Measurements from ENCODE around the gene AFMID.
A peak's percentile ranks its signal among the peaks of the same experiment; 100 is the strongest.
"Not testable (repeated sequence)": the region's sequence is repeated elsewhere in the genome, so short reads cannot be mapped to it uniquely, and the experiment has no call there.

AFMID gene

DNA sequence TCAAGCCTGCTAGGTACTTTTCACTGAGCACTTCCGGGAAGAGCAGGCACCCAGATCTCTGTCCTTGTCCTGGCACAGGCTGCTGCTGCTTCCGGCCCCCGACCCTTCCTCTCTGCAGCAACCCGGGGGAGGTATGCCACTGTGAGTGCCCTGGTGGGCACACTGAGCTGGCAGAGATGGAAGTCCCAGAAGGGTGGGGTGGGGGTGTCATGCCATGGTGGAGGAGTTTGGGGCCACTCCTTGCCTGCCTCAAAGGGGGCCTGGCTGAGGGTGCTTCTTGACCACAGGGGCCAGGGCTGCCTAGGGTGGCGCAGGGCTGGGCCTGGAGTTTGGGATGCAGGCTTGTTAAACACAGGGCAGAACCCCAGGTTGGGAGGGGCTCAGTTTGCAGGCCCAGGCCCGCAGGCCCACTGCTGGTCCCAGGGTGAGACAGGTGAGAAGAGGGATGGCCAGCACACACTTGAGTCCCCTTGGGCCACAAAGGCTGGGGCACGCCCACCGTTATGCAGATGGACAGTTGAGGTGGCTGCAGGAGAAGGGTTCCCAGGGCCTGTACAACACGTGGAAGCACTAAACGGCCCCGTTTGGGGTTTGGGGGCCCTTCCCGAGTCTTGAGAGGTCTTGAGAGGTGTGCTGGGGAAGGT is 53.0 kb downstream of the AFMID start:
- DNase-seq: no peak

DNA sequence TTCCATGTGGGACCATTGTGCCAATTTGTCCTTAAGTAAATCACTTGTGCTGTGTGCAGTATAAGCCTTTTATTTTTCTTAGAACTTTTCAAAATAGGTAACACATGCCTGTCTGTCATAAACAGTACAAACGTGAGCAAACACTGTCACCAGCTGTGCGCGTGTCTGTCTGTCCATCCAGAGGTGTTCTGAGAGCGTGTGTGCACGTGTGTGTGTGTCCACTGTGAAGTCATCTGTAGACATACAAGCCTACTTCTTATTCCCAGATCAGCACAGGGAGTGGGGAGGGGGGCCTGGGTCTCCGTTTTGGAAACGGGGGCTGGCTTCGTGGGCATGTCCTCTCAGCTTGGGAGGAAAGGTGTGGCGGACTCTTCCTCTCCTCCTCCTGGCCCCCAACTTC is 53.7 kb downstream of the AFMID start:
- DNase-seq: no peak

- DNase-seq: no peak
Measured at GRCh38 chr17:78241277-78242023, 54.3 kb downstream of the AFMID start.

- no peak for DNase-seq
Measured at GRCh38 chr17:78242024-78242742, 55.0 kb downstream of the AFMID start.

- DNase-seq: no peak
Measured at GRCh38 chr17:78247304-78247703, 60.1 kb downstream of the AFMID start.

DNA sequence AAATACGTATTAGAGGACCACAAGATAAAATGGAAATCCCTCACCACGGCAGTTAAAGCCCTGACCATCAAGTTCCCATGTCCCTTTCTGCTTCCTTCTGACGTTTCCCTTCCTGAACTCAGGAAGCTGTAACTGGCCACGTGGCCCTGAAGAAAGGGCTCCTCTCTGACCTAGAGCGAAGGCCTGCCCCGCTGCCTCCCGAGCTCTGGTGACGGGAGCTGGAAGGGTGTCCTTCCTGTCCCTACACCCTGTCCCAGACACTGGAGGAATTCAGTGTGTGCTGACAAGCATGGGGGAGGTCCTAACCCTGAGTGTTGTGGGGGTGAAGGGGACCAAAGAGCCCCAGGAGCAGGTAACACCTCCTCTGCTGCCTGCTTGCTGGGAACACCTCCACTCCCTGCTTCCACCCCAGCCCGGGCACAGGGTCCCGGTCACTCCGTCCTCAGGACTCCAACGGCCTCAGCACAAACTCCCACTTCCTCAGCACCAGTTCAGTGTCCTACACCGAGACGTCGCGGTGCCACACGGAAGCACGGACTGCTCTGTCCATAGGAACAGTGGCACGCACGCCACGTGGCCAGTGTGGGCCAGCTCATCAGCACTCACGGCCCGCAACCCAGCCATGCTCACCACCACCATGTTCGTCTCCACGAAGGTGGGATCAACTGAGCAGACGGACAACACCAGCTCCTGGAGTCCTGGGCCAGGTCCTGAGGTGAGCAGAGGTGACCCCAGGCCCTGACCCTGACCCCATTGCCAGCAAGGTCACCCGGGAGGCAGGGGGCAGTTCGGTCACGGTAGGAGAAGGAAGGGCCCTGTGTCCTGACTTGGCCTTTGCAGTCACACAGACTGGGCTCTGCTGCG is 61.1 kb downstream of the AFMID start:
- DNase-seq: no peak

DNA sequence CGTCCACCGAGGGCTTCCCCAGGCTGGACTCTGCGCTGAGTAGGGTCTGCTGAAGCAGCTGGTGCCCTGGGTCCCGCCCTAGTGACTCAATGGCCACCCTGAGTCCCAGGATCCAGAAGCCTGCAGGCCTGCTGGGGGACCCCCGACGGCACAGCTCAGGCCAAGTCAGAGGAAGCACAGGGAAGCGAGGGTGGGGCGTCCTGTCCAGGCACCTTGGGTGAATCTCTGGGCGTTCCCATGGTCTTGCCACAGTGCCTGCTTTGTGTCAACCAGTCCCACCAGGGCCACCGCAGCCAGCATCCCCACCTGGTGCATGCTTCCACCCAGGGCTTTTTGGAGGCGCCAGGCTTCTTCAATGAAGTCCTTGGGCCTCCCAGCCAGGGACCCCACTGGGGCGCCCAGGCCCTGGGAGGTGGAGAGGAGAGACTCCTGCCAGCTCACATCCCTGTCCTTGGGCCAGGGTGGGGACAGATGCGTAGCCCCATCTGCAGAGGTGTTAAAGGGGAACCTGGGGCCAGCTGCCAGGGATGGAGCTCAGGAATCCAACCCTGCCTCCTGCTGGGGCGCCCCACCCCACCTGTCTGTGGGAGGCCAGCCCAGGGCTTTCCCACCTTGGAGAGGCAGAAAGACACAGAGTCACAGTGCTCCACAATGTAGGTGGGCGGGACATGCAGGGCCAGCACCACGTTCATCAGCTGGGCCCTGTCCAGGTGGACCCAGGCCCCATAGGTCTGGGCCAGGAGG is 62.1 kb downstream of the AFMID start:
- DNase-seq: no peak

DNA sequence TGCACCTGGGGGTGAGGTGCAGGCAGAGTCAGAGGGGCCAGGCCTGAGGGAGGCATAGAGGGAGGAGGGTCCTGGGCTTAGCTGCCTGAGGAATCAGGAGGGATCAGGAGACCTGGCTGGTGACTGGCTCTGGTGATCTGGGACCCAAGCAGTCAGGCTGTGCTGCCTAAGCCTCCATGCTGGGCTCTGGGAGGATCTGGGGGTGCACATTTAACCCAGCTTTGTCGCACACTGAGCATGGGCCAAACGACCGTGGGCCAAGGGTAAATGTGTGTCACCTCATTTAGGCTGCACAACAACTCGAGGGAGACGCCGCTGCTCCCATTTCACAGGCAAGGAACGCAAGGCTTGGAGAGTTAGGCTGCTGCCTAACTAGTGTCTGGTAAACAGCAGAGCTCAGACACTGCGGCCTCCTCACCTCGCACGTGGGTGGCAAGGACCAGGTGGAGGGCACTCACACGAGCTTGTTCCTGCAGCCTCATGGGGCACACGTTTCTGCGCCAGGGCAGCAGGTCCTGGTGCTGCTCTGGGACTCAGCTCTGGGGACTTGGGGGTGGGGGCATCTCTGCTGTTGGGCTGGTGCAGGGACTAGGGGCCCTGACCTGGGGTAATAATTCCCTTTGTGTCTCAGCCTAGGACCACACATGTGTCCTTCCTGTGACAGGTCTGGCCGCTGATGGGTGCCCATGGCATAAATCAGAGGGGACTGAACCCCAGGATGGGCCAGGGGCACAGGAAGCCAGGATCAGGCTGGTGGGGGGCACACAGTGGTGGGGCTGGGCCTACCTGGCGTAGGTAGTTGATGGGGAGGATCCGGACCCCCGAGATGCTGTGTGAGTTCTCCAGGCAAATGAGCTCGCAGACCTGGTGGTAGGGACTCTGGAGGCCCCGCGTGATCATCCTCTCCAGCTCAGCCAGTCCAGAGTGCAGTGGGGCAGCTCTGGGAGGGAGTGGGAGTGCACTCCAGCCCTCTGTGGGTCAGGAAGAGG is 63.0 kb downstream of the AFMID start:
- DNase-seq: no peak

- peak; percentile 80 for DNase-seq
Measured at GRCh38 chr17:78250891-78251772, 64.0 kb downstream of the AFMID start.

DNA sequence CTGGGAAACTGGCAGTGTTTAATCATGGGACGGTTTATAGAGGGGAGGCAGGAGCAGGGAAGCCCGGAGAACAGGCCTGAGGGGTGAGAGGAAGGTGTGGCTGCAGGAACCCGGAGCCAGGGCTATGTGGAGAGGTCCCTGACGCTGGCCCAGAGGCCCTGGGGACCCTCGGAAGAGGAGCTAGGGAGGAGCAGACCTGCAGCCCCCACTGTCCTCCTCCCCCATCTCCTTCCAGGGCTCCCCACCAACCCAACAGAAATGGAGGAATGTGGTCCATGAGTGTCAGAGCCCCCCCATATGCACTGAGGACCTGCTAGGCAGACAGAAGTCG is 64.6 kb downstream of the AFMID start:
- no peak for DNase-seq

DNA sequence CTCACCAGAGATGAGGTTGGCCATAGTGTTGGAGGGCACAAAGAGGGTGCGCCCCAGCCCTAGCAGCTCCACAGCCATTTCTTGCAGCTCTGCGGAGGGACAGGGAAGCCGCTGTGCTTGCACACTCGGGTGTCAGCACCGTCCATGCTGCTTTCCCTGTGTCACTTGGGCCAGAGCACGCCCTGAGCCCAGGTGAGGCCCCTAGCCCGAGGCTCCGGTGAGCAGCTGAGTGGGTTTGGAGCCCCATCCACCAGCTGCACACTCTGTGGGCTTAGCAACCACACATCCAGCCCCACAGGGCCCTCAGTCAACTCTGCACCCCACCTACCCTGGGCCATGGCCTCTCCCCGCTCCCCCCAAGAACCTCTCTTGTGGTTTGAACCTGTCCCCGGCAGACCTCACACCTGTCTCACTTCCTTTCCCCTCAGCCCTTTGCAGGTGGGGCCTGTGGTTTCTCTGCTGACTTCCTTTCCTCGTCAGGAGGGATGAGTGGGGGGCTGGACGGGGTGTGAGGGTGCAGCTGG is 65.0 kb downstream of the AFMID start:
- DNase-seq: peak; percentile 33

- no peak for DNase-seq
Measured at GRCh38 chr17:78252701-78253635, 65.8 kb downstream of the AFMID start.

- DNase-seq: not testable (repeated sequence)
Measured at GRCh38 chr17:78253636-78253945, 66.4 kb downstream of the AFMID start.

DNA sequence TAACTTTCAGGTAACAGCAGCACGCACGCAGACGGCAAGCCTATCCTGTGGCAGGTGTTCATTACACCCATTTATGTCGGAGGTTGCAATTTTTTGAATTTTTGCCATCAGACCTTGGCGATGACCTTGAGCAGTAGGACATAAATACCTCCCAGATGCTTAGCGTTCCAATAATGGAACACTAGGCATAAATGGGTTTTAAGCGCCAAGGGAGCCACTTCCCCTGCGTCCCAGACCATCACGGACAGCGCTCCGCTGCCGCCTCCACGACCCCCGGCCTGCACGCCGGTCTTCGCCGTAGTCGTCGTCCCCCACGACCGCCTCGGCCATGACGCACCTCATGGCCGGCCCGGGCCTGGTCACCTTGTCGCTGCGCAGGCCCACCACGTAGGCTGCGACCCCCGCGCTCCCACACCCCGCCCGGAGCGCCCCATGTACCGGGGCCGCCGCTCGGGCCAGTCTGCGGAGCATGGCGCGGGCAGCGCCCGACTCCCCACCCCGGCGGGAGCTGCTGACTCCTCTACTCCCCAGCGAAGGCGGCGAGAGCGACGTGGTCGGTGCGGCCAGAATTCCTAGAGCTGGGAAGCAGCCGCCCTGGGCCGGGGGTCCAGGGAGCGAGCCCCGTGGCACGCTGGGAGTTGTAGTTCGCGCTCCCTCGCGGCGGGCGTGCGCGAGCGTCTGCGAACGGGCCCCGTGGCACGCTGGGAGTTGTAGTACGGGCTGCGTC is 66.9 kb downstream of the AFMID start:
- DNase-seq: peak; percentile 71

DNA sequence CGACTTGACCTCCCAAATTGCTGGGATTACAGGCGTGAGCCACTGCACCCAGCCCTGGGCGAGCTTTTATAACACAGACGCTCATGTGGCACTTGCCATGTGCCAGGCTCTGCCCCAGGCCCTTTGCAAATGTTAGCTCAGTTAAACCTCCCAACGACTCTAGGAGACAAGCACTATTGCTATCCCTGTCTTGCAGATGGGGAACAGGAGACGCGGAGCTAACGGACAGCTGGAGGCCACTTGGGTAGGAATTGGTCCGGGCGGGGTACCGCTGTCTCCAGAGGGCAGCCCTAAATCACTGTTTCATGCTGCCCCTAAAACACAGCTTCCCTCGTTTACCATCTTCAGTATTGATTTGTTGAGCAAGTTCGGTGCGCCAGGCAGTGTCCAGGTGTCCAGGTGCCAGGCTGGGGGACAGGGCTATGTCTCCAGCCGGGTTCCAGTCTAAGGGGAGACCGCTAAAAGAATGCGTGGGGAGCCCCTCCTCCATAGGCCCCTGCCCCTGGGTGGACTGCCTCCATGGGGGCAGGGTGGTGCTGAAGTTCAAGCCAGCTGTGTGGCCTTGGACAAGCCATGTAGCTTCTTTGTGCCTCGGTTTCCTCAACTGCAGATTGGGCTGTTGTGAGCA is 68.0 kb downstream of the AFMID start:
- DNase-seq: no peak

- DNase-seq: no peak
Measured at GRCh38 chr17:78255953-78256706, 69.0 kb downstream of the AFMID start.

Data from activated T-cell treated with anti-CD3 and anti-CD28 coated beads for 4 hours (primary cell).